GM21423 (cell line): ENCODE results near the gene DCTN3.

Source experiments
- ATAC-seq: cut with Tn5 transposase; IDR thresholded peaks from one replicate; pipeline ENCODE4 v1.9.1; 2021; ENCODE audit warnings: mild to moderate bottlenecking, moderate library complexity; ENCODE audit not compliant: unreplicated experiment

DCTN3 gene

GRCh38 chr9:34575241-34575640 lies 45.1 kb downstream of the DCTN3 start:
- no peak for ATAC-seq

GRCh38 chr9:34574571-34574970 lies 45.7 kb downstream of the DCTN3 start:
- no peak for ATAC-seq

GRCh38 chr9:34573599-34574325 lies 46.5 kb downstream of the DCTN3 start:
- no peak for ATAC-seq

GRCh38 chr9:34572628-34573027 lies 47.7 kb downstream of the DCTN3 start:
- ATAC-seq = no peak

GRCh38 chr9:34572092-34572491 lies 48.2 kb downstream of the DCTN3 start:
- no peak for ATAC-seq

- no peak for ATAC-seq
These were observed 48.8 kb downstream of the DCTN3 start for GRCh38 chr9:34571481-34571810.

- ATAC-seq = no peak
These were observed 49.4 kb downstream of the DCTN3 start for GRCh38 chr9:34570809-34571480.

GRCh38 chr9:34570376-34570775 lies 49.9 kb downstream of the DCTN3 start:
- ATAC-seq = no peak

- ATAC-seq = no peak
These were observed 51.5 kb downstream of the DCTN3 start for GRCh38 chr9:34568774-34569173.

- no peak for ATAC-seq
These were observed 52.2 kb downstream of the DCTN3 start for GRCh38 chr9:34568133-34568532.

- ATAC-seq = no peak
These were observed 53.3 kb downstream of the DCTN3 start for GRCh38 chr9:34566972-34567371.

GRCh38 chr9:34566322-34566721 lies 54.0 kb downstream of the DCTN3 start:
- ATAC-seq = no peak

GRCh38 chr9:34565856-34566255 lies 54.4 kb downstream of the DCTN3 start:
- no peak for ATAC-seq

- no peak for ATAC-seq
These were observed 55.7 kb downstream of the DCTN3 start for GRCh38 chr9:34564617-34565016.
